GM23248 (cell line): ENCODE measurements around the gene C22orf23. TPM values are rescaled to one million over a fixed set of nuclear protein-coding genes. Genes with fewer than 3 reads are reported as not detected.

Source experiments
- DNase-seq: peaks from one replicate; pipeline ENCODE4 v3.0.0-alpha.2; 2015
- H2AFZ ChIP-seq: fragments of 200-600 bp; sonication (generic); 2 replicates; pipeline ENCODE4 v1.6.1; 2016; ENCODE audit warnings: antibody characterized with exemption
- H3F3A ChIP-seq: fragments of 200-600 bp; sonication (generic); 2 replicates; pipeline ENCODE4 v1.6.1; 2016; ENCODE audit warnings: mild to moderate bottlenecking, antibody characterized with exemption, mixed run types; ENCODE audit not compliant: insufficient read depth
- H3K27ac ChIP-seq: fragments of 200-600 bp; sonication (generic); 2 replicates; pipeline ENCODE4 v1.5.1; 2016; ENCODE audit warnings: mild to moderate bottlenecking
- H3K27me3 ChIP-seq: fragments of 200-600 bp; sonication (generic); replicated peaks from 2 replicates; pipeline ENCODE4 v1.6.1; 2016; ENCODE audit warnings: mild to moderate bottlenecking; ENCODE audit not compliant: insufficient read depth
- H3K36me3 ChIP-seq: fragments of 200-600 bp; sonication (generic); 2 replicates; pipeline ENCODE4 v1.6.1; 2016; ENCODE audit warnings: low read depth, mild to moderate bottlenecking
- H3K4me1 ChIP-seq: fragments of 200-600 bp; sonication (generic); 2 replicates; pipeline ENCODE4 v1.6.1; 2016; ENCODE audit warnings: mild to moderate bottlenecking; ENCODE audit not compliant: insufficient read depth
- H3K4me2 ChIP-seq: fragments of 200-600 bp; sonication (generic); one replicate; pipeline ENCODE4 v1.6.1; 2016; ENCODE audit warnings: mild to moderate bottlenecking; ENCODE audit not compliant: unreplicated experiment
- H3K4me3 ChIP-seq: fragments of 200-600 bp; sonication (generic); 2 replicates; pipeline ENCODE4 v1.5.1; 2016; ENCODE audit warnings: mild to moderate bottlenecking
- H3K79me2 ChIP-seq: fragments of 200-600 bp; sonication (generic); 2 replicates; pipeline ENCODE4 v1.6.1; 2016; ENCODE audit warnings: mild to moderate bottlenecking; ENCODE audit not compliant: insufficient read depth
- H3K9ac ChIP-seq: fragments of 200-600 bp; sonication (generic); 2 replicates; pipeline ENCODE4 v1.6.1; 2016; ENCODE audit warnings: mild to moderate bottlenecking
- H3K9me2 ChIP-seq: fragments of 200-600 bp; sonication (generic); 2 replicates; pipeline ENCODE4 v1.6.1; 2016; ENCODE audit warnings: mixed run types, mild to moderate bottlenecking, moderate library complexity; ENCODE audit not compliant: insufficient read depth
- H3K9me3 ChIP-seq: fragments of 200-600 bp; sonication (generic); one replicate; pipeline ENCODE4 v1.6.1; 2017; ENCODE audit warnings: low read depth
- H4K20me1 ChIP-seq: fragments of 200-600 bp; sonication (generic); 2 replicates; pipeline ENCODE4 v1.6.0; 2016; ENCODE audit not compliant: insufficient read depth
- EZH2 ChIP-seq: fragments of 200-600 bp; sonication (generic); IDR thresholded peaks from 2 replicates; pipeline ENCODE4 v1.6.1; 2018; ENCODE audit warnings: antibody characterized with exemption, mild to moderate bottlenecking; ENCODE audit not compliant: insufficient read depth, poor library complexity, severe bottlenecking
- EZH2phosphoT487 ChIP-seq: fragments of 200-600 bp; sonication (generic); IDR thresholded peaks from 2 replicates; pipeline ENCODE4 v1.6.1; 2018; ENCODE audit warnings: antibody characterized with exemption, moderate library complexity, mild to moderate bottlenecking, low read depth; ENCODE audit not compliant: insufficient read depth
- WGBS, 2 experiments: methylation state at CpG; one replicate each; pipeline ENCODE4 v1.1.6; 2015 to 2017; ENCODE audit warnings: low lambda C conversion rate in 2 of 2, low coverage in 1 of 2; ENCODE audit errors: missing lambda C conversion rate in 2 of 2; 5-methylcytosine and 5-hydroxymethylcytosine counted together
- in situ Hi-C: fragments of 300-500 bp; cut with MboI; formaldehyde crosslinking; loops from 2 replicates; pipeline ENCODE4 v1.15.0; 2020
- microRNA-seq: library from miRNA; unstranded; fragments of <30 nt; microRNA quantifications from one replicate; pipeline ENCODE4, GENCODE V29; 2016; ENCODE audit warnings: borderline number of aligned reads
- polyA plus RNA-seq: library from polyadenylated mRNA; unstranded; fragments of >200 nt; fragmentation: Nextera tagmentation; extraction: Ambion mirVana; gene quantifications from 2 replicates; pipeline ENCODE4 v1.2.1, GENCODE V29; 2016
- total RNA-seq: library from RNA; depleted of rRNA; stranded (reverse); fragments of >200 nt; shearing (Covaris generic); gene quantifications from 2 replicates; pipeline ENCODE4 v1.2.3, GENCODE V29; 2014; rRNA removed

Gene C22orf23
- total and polyA plus RNA-seq, 2 experiments from 2014 or later: 0.22 to 1.1 TPM

GRCh38 chr22:37894939-37895670 lies 58.3 kb downstream of the C22orf23 start:
- no peaks in the 10 kb centered on the region for H4K20me1 ChIP-seq
- no peak for DNase-seq
- WGBS, 2 experiments: 73 to 75% methylated on average over 7 to 8 of the region's 8 CpGs
- no peaks in the 10 kb centered on the region for H3K9me3 ChIP-seq
- H3K9ac ChIP-seq: no peak overlapping the region
- no peak overlapping the region for H3K4me3 ChIP-seq
- no peaks in the 10 kb centered on the region for H3K4me1 ChIP-seq
- peaks cover 6% of the 10 kb centered on the region; the same call in 1 of the 2 replicates for H3F3A ChIP-seq
- no peak overlapping the region for H3K4me2 ChIP-seq
- TF ChIP-seq EZH2: no peak
- TF ChIP-seq EZH2phosphoT487: no peak
- H3K36me3 ChIP-seq: peaks cover 5% of the 10 kb centered on the region; the same call in 1 of the 2 replicates
- no peak overlapping the region for H3K27ac ChIP-seq
- in situ Hi-C loops: no loop called here
- no peak overlapping the region for H2AFZ ChIP-seq
- H3K79me2 ChIP-seq: no peaks in the 10 kb centered on the region
- no peaks in the 10 kb centered on the region for H3K9me2 ChIP-seq
- no peaks in the 10 kb centered on the region for H3K27me3 ChIP-seq

DNA sequence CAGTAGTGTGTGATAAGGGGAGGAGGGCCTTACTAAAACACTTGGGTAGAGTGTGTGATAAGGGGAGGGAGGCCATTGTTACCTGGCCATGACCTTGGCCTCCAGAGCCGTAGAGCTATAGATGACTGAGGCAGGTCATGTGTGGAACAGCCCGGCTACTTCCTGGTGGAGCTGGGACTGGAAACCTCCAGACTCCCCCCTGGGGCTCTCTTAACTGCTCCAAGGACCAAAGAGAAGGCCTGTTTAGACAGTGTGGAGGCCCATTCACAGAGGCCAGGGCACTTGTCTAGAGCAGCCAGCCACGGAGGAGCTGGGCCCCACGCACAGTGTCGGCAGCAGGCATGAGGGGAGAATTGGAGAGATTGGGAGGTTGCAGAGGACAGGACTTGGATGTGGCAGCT lies 59.8 kb downstream of the C22orf23 start:
- Histone ChIP-seq H3K4me2 (no peak overlapping the region), H3K27me3 (no peaks in the 10 kb centered on the region), H3K9me3 (no peaks in the 10 kb centered on the region), H3K27ac (no peak overlapping the region), H3F3A (peaks cover 6% of the 10 kb centered on the region; the same call in 1 of the 2 replicates), H3K36me3 (peaks cover 10% of the 10 kb centered on the region), H3K9ac (no peak overlapping the region), H4K20me1 (no peaks in the 10 kb centered on the region), H3K79me2 (no peaks in the 10 kb centered on the region), H2AFZ (no peak overlapping the region), H3K9me2 (no peaks in the 10 kb centered on the region), H3K4me3 (no peak overlapping the region), H3K4me1 (no peaks in the 10 kb centered on the region)
- TF ChIP-seq EZH2 (no peak), EZH2phosphoT487 (no peak)
- DNase-seq: no peak
- 98 to 100% methylated on average over 5 of the region's 5 CpGs for WGBS, 2 experiments
- in situ Hi-C loops: no loop called here

Small RNA genes lying within 50 kb of the gene (microRNA-seq; reads per million reads assigned to microRNA genes)
- gene MIR4534 (not detected), gene MIR6820 (1.5 reads per million)

Other genes starting within 250 kb of the C22orf23 start
- gene GCAT, start 145.7 kb downstream of the C22orf23 start, total RNA-seq: 36.1 and 73.7 TPM in 2 replicates
- gene GCAT, start 145.7 kb downstream of the C22orf23 start, polyA plus RNA-seq: 31.5 and 35.9 TPM in 2 replicates
- not detected in 2 replicates for gene GALR3, start 130.2 kb downstream of the C22orf23 start, total RNA-seq
- gene GALR3, start 130.2 kb downstream of the C22orf23 start, polyA plus RNA-seq: not detected in 2 replicates
- gene ANKRD54, start 109.3 kb downstream of the C22orf23 start, total RNA-seq: 31.0 and 58.0 TPM in 2 replicates
- gene ANKRD54, start 109.3 kb downstream of the C22orf23 start, polyA plus RNA-seq: 21.6 and 21.8 TPM in 2 replicates
- 323 and 346 TPM in 2 replicates for gene EIF3L, start 104.2 kb downstream of the C22orf23 start, total RNA-seq
- 201 and 206 TPM in 2 replicates for gene EIF3L, start 104.2 kb downstream of the C22orf23 start, polyA plus RNA-seq
- 41.4 and 46.0 TPM in 2 replicates for gene MICALL1, start 47.3 kb downstream of the C22orf23 start, total RNA-seq
- 7.5 and 8.0 TPM in 2 replicates for gene MICALL1, start 47.3 kb downstream of the C22orf23 start, polyA plus RNA-seq
- 15.6 and 71.4 TPM in 2 replicates for gene POLR2F, start 98 bp upstream of the C22orf23 start, total RNA-seq
- gene POLR2F, start 98 bp upstream of the C22orf23 start, polyA plus RNA-seq: 146 and 148 TPM in 2 replicates
- not detected in 2 replicates for gene SOX10, start 31.0 kb upstream of the C22orf23 start, total RNA-seq
- not detected in 2 replicates for gene SOX10, start 31.0 kb upstream of the C22orf23 start, polyA plus RNA-seq
- 12.4 and 14.4 TPM in 2 replicates for gene PICK1, start 103.8 kb upstream of the C22orf23 start, total RNA-seq
- 8.1 and 8.4 TPM in 2 replicates for gene PICK1, start 103.8 kb upstream of the C22orf23 start, polyA plus RNA-seq
- 0.51 and 1.4 TPM in 2 replicates for gene SLC16A8, start 130.6 kb upstream of the C22orf23 start, total RNA-seq
- gene SLC16A8, start 130.6 kb upstream of the C22orf23 start, polyA plus RNA-seq: 0.52 and 1.3 TPM in 2 replicates
- gene BAIAP2L2, start 157.1 kb upstream of the C22orf23 start, total RNA-seq: 12.6 and 24.3 TPM in 2 replicates
- gene BAIAP2L2, start 157.1 kb upstream of the C22orf23 start, polyA plus RNA-seq: 13.2 and 13.4 TPM in 2 replicates
- 5.5 and 28.3 TPM in 2 replicates for gene PLA2G6, start 228.2 kb upstream of the C22orf23 start, total RNA-seq
- gene PLA2G6, start 228.2 kb upstream of the C22orf23 start, polyA plus RNA-seq: 5.6 and 6.5 TPM in 2 replicates
- gene MAFF, start 248.4 kb upstream of the C22orf23 start, total RNA-seq: 68.1 and 73.0 TPM in 2 replicates
- 34.6 and 37.1 TPM in 2 replicates for gene MAFF, start 248.4 kb upstream of the C22orf23 start, polyA plus RNA-seq